Measurements from ENCODE around the gene COL6A2.
"Not testable (repeated sequence)": the region's sequence is repeated elsewhere in the genome, so short reads cannot be mapped to it uniquely, and the experiment has no call there.

The COL6A2 gene

DNA sequence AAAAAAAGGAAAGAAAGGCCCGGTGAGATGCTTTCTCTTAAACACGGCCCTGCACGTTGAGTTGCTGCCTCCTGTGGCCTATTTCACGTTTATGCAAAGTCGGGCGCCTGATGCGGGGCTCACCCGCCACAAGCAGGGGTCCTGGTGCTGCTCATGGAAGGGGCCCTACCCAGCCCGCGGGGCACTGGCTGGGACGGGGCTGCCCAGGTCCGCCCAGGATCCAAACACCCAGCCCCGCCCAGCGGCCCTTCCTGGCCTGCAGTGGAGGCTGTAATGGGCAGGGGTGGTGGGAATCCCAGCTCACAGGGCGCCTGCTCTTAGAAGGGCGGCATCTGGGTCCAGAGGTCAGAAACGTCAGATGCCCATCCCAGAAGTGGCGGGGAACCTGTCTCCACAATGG lies 1.6 kb downstream of the COL6A2 start:
- Histone ChIP-seq H3K4me3 (replicated peaks; ENCODE audit: low read depth, low read length) (no peak overlapping the region), H3K36me3 (ENCODE audit: control insufficient read depth, insufficient read depth, low read length) (no peaks in the 10 kb centered on the region), H3K27me3 (replicated peaks; ENCODE audit: control insufficient read depth, insufficient read depth, low read length) (no peaks in the 10 kb centered on the region)
- TF ChIP-seq, protein P1, sequence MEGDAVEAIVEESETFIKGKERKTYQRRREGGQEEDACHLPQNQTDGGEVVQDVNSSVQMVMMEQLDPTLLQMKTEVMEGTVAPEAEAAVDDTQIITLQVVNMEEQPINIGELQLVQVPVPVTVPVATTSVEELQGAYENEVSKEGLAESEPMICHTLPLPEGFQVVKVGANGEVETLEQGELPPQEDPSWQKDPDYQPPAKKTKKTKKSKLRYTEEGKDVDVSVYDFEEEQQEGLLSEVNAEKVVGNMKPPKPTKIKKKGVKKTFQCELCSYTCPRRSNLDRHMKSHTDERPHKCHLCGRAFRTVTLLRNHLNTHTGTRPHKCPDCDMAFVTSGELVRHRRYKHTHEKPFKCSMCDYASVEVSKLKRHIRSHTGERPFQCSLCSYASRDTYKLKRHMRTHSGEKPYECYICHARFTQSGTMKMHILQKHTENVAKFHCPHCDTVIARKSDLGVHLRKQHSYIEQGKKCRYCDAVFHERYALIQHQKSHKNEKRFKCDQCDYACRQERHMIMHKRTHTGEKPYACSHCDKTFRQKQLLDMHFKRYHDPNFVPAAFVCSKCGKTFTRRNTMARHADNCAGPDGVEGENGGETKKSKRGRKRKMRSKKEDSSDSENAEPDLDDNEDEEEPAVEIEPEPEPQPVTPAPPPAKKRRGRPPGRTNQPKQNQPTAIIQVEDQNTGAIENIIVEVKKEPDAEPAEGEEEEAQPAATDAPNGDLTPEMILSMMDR (IDR thresholded peaks at IDR 0.05; ENCODE audit: insufficient read depth, low read length, poor library complexity, severe bottlenecking), result no peak
- no peak for DNase-seq (ENCODE audit: extremely low read depth, insufficient read length)

DNA sequence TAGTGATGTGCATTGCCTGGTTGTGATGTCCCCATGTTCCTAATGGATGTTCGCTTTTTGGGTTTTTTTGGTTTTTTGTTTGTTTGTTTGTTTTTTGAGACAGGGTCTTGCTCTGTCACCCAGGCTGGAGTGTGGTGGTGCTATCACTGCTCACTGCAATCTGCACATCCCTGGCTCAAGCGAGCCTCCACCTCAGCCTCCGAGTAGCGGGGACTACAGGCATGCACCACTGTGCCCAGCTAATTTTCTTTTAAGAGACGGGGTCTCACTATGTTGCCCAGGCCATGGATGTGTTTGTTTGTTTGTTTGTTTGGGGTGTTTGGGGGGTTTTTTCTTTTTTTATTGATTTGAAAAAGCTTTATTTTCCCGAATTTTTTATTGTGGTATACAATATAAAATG lies 2.1 kb downstream of the COL6A2 start:
- Histone ChIP-seq H3K4me3 (replicated peaks; ENCODE audit: low read depth, low read length) (no peak overlapping the region), H3K36me3 (ENCODE audit: control insufficient read depth, insufficient read depth, low read length) (no peaks in the 10 kb centered on the region), H3K27me3 (replicated peaks; ENCODE audit: control insufficient read depth, insufficient read depth, low read length) (no peaks in the 10 kb centered on the region)
- no peak for DNase-seq (ENCODE audit: extremely low read depth, insufficient read length)
- TF ChIP-seq, protein P1 (IDR thresholded peaks at IDR 0.05; ENCODE audit: insufficient read depth, low read length, poor library complexity, severe bottlenecking), result no peak

DNA sequence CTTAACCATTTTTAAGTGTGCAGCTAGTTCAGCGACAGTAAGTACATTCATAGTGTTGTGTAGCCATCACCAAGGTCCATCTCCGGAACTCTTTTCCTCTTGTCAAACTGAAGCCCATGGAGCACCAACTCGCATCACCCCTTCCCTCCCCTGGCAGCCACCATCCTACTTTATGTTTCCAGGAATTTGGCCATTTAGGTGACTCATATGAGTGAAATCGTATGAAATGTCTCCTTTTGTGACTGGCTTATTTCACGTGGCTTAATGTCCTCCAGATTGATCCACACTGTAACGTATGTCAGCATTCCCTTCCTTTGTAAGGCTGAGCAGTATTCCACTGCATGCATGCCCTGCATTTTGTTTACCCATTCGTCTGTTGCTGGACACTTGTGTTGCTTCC lies 2.5 kb downstream of the COL6A2 start:
- TF ChIP-seq, protein P1 (IDR thresholded peaks at IDR 0.05; ENCODE audit: insufficient read depth, low read length, poor library complexity, severe bottlenecking), result no peak
- Histone ChIP-seq H3K36me3 (ENCODE audit: control insufficient read depth, insufficient read depth, low read length) (no peaks in the 10 kb centered on the region), H3K4me3 (replicated peaks; ENCODE audit: low read depth, low read length) (no peak overlapping the region), H3K27me3 (replicated peaks; ENCODE audit: control insufficient read depth, insufficient read depth, low read length) (no peaks in the 10 kb centered on the region)
- no peak for DNase-seq (ENCODE audit: extremely low read depth, insufficient read length)

DNA sequence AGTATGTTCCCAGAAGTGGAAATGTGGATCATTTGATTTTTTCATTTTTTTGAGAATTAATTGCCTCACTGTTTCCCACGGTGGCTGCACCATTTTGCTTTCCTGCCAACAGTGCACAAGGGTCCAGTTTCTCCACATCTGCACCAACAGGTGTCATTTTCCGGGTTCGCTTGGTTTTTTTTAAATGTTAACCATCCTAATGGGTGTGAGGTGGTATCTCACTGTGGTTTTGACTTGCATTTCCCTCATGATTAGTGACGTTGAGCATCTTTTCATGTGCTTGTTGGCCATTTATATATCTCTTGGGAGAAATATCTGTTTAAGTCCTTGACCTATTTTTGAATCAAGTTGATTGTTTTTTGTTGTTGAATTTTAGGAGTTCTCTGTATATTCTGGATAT lies 3.0 kb downstream of the COL6A2 start:
- Histone ChIP-seq H3K36me3 (ENCODE audit: control insufficient read depth, insufficient read depth, low read length) (no peaks in the 10 kb centered on the region), H3K27me3 (replicated peaks; ENCODE audit: control insufficient read depth, insufficient read depth, low read length) (no peaks in the 10 kb centered on the region), H3K4me3 (replicated peaks; ENCODE audit: low read depth, low read length) (no peak overlapping the region)
- TF ChIP-seq, protein P1 (IDR thresholded peaks at IDR 0.05; ENCODE audit: insufficient read depth, low read length, poor library complexity, severe bottlenecking), result no peak
- DNase-seq (ENCODE audit: extremely low read depth, insufficient read length), result no peak

DNA sequence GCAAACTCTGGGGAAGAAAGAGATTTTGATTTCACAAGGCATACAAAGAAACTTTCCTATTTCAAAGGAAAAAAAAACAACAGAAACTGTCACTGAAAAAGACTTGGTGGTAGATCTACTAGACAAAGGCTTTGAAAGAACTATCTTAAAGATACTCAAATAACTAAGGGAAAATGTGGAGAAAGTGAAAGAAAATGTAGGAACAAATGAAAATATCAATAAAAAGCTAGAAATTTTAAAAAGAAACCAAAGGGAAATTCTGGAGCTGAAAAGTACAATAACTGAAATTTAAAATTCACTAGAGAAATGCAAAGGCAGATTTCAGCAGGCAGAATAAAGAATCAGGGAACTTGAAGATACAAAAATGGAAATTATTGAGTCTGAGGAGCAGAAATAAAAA lies 6.2 kb downstream of the COL6A2 start:
- no peaks in the 10 kb centered on the region for H3K36me3 ChIP-seq (ENCODE audit: control insufficient read depth, insufficient read depth, low read length)
- no peak for DNase-seq (ENCODE audit: extremely low read depth, insufficient read length)
- no peaks in the 10 kb centered on the region for H3K27me3 ChIP-seq (replicated peaks; ENCODE audit: control insufficient read depth, insufficient read depth, low read length)
- TF ChIP-seq, protein P1 (IDR thresholded peaks at IDR 0.05; ENCODE audit: insufficient read depth, low read length, poor library complexity, severe bottlenecking), result no peak
- no peak overlapping the region for H3K4me3 ChIP-seq (replicated peaks; ENCODE audit: low read depth, low read length)

DNA sequence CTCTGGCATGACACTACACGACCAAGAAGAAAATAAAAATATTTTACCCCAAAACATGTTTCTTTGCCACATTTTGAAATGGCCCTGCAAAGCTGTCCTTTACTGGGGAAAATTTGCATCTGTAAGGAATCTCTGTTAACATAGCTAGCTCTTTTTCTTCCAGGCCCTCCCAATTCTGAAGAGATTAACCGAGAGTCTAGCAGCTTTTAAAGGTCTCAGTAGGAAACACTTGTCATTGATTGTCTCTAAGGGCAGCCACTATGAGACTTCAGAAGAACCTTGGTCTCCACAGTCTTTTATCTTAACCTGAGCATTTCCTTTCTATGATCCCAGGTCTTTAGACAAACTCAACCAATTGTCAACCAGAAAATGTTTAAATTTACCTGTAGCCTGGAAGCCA lies 9.5 kb downstream of the COL6A2 start:
- DNase-seq (ENCODE audit: extremely low read depth, insufficient read length), result not testable (repeated sequence)

More for the DNA sequence above, 9.5 kb downstream of the COL6A2 start:
- not testable (repeated sequence) for H3K4me3 ChIP-seq (replicated peaks; ENCODE audit: low read depth, low read length); H3K27me3 ChIP-seq (replicated peaks; ENCODE audit: control insufficient read depth, insufficient read depth, low read length); H3K36me3 ChIP-seq (ENCODE audit: control insufficient read depth, insufficient read depth, low read length)
